Loucy (cell line): ENCODE results near the gene SRD5A2.

Experiments
- H2AFZ ChIP-seq: fragments of 200-600 bp; sonication (generic); 2 replicates; pipeline ENCODE4 v1.6.0; 2016; ENCODE audit warnings: antibody characterized with exemption, mild to moderate bottlenecking, low read length, moderate library complexity
- H3F3A ChIP-seq: fragments of 200-600 bp; 2 replicates; pipeline ENCODE4 v1.6.0; 2016; ENCODE audit warnings: antibody characterized with exemption, low read depth, mild to moderate bottlenecking
- H3K27me3 ChIP-seq: fragments of 200-600 bp; sonication (generic); 2 replicates; pipeline ENCODE4 v1.6.1; 2014; ENCODE audit warnings: low read length, mild to moderate bottlenecking; ENCODE audit not compliant: insufficient read depth, poor library complexity, severe bottlenecking
- H3K36me3 ChIP-seq: fragments of 200-600 bp; sonication (generic); 2 replicates; pipeline ENCODE4 v1.6.1; 2016; ENCODE audit warnings: low read length; ENCODE audit not compliant: insufficient read depth
- H3K4me1 ChIP-seq: fragments of 200-600 bp; sonication (generic); 2 replicates; pipeline ENCODE4 v1.5.1; 2014; ENCODE audit warnings: low read length, mild to moderate bottlenecking; ENCODE audit not compliant: insufficient read depth, poor library complexity, severe bottlenecking
- H3K4me2 ChIP-seq: fragments of 200-600 bp; sonication (generic); 2 replicates; pipeline ENCODE4 v1.6.0; 2014; ENCODE audit warnings: antibody characterized with exemption, low read length, low read depth, mild to moderate bottlenecking; ENCODE audit not compliant: poor library complexity, severe bottlenecking
- H3K4me3 ChIP-seq: fragments of 200-600 bp; sonication (generic); 2 replicates; pipeline ENCODE4 v1.5.1; 2014; ENCODE audit warnings: low read length, mild to moderate bottlenecking, mixed read lengths; ENCODE audit not compliant: poor library complexity, severe bottlenecking
- H3K79me2 ChIP-seq: fragments of 200-600 bp; sonication (generic); 2 replicates; pipeline ENCODE4 v1.6.1; 2014; ENCODE audit warnings: low read length; ENCODE audit not compliant: insufficient read depth
- H3K9ac ChIP-seq: fragments of 200-600 bp; sonication (generic); 2 replicates; pipeline ENCODE4 v1.6.0; 2014; ENCODE audit warnings: mild to moderate bottlenecking, low read depth, low read length, moderate library complexity; ENCODE audit not compliant: poor library complexity, severe bottlenecking
- H3K9me2 ChIP-seq: fragments of 200-600 bp; sonication (generic); replicated peaks from 2 replicates; pipeline ENCODE4 v1.6.1; 2016; ENCODE audit warnings: low read depth, low read length, mixed read lengths
- H3K9me3 ChIP-seq: fragments of 200-600 bp; sonication (generic); 2 replicates; pipeline ENCODE4 v1.6.1; 2014; ENCODE audit warnings: mild to moderate bottlenecking, antibody characterized with exemption, low read length, low read depth; ENCODE audit not compliant: insufficient read depth
- H4K20me1 ChIP-seq: fragments of 200-600 bp; sonication (generic); 2 replicates; pipeline ENCODE4 v1.6.0; 2014; ENCODE audit warnings: antibody characterized with exemption, low read length, mild to moderate bottlenecking; ENCODE audit not compliant: insufficient read depth, poor library complexity, severe bottlenecking
- CTCF ChIP-seq: fragments of 200-600 bp; sonication (generic); conservative IDR thresholded peaks from 2 replicates; pipeline ENCODE4 v1.5.1; 2014; ENCODE audit warnings: mild to moderate bottlenecking, antibody characterized with exemption, low read length
- EZH2phosphoT487 ChIP-seq: fragments of 200-600 bp; IDR thresholded peaks from 2 replicates; pipeline ENCODE4 v1.6.1; 2018; ENCODE audit warnings: antibody characterized with exemption, mild to moderate bottlenecking, moderate library complexity, borderline replicate concordance

SRD5A2 gene

GRCh38 chr2:31578316-31578715 is 2.4 kb downstream of the SRD5A2 start:
- Histone ChIP-seq H3K27me3 (no peaks in the 10 kb centered on the region), H3F3A (no peaks in the 10 kb centered on the region), H3K4me3 (no peak overlapping the region), H2AFZ (no peak overlapping the region), H3K79me2 (no peaks in the 10 kb centered on the region), H3K9ac (no peak overlapping the region), H3K9me2 (no peaks in the 10 kb centered on the region), H3K36me3 (no peaks in the 10 kb centered on the region), H4K20me1 (no peaks in the 10 kb centered on the region), H3K9me3 (no peaks in the 10 kb centered on the region), H3K4me1 (no peaks in the 10 kb centered on the region), H3K4me2 (no peak overlapping the region)
- no peak for TF ChIP-seq EZH2phosphoT487
- TF ChIP-seq CTCF: no peak

- Histone ChIP-seq H3K79me2 (no peaks in the 10 kb centered on the region), H3F3A (no peaks in the 10 kb centered on the region), H4K20me1 (no peaks in the 10 kb centered on the region), H3K36me3 (no peaks in the 10 kb centered on the region), H3K27me3 (no peaks in the 10 kb centered on the region), H3K9ac (no peak overlapping the region), H3K4me2 (no peak overlapping the region), H3K4me1 (no peaks in the 10 kb centered on the region), H3K9me3 (no peaks in the 10 kb centered on the region), H3K4me3 (no peak overlapping the region), H2AFZ (no peak overlapping the region), H3K9me2 (no peaks in the 10 kb centered on the region)
- TF ChIP-seq CTCF: no peak
- TF ChIP-seq EZH2phosphoT487: no peak
Measured at GRCh38 chr2:31577143-31577542, 3.6 kb downstream of the SRD5A2 start.

- TF ChIP-seq EZH2phosphoT487 (no peak), CTCF (no peak)
- Histone ChIP-seq H3K9me3 (no peaks in the 10 kb centered on the region), H4K20me1 (no peaks in the 10 kb centered on the region), H3K79me2 (no peaks in the 10 kb centered on the region), H3K4me1 (no peaks in the 10 kb centered on the region), H3F3A (no peaks in the 10 kb centered on the region), H2AFZ (no peak overlapping the region), H3K4me3 (no peak overlapping the region), H3K9me2 (no peaks in the 10 kb centered on the region), H3K9ac (no peak overlapping the region), H3K27me3 (no peaks in the 10 kb centered on the region), H3K4me2 (no peak overlapping the region), H3K36me3 (no peaks in the 10 kb centered on the region)
Measured at GRCh38 chr2:31568585-31569201, 12.0 kb downstream of the SRD5A2 start.
